HG03354 (cell line): ENCODE measurements around the gene ACBD4.
A peak's percentile ranks its signal among the peaks of the same experiment; 100 is the strongest.

ENCODE experiments used
- ATAC-seq: cut with Tn5 transposase; IDR thresholded peaks from one replicate; pipeline ENCODE4 v1.9.1; 2021; ENCODE audit warnings: mild to moderate bottlenecking; ENCODE audit not compliant: unreplicated experiment, poor library complexity, severe bottlenecking

Gene ACBD4

GRCh38 chr17:45135192-45135977, at the start of gene ACBD4:
ACBD4 (plus strand) TSS chr17:45135687; CDS start chr17:45136145, 458 bp downstream.
- ATAC-seq: peak; percentile 80

GRCh38 chr17:45086391-45086790, 49.1 kb upstream of the ACBD4 start:
- no peak for ATAC-seq

- no peak for ATAC-seq
These were observed 48.5 kb upstream of the ACBD4 start for GRCh38 chr17:45086865-45087503.

GRCh38 chr17:45087504-45087975, 47.9 kb upstream of the ACBD4 start:
- no peak for ATAC-seq

GRCh38 chr17:45087978-45088377, 47.5 kb upstream of the ACBD4 start:
- ATAC-seq: no peak

- no peak for ATAC-seq
These were observed 46.7 kb upstream of the ACBD4 start for GRCh38 chr17:45088741-45089140.

- ATAC-seq: no peak
These were observed 44.8 kb upstream of the ACBD4 start for GRCh38 chr17:45090711-45091110.

GRCh38 chr17:45091778-45092425, 43.6 kb upstream of the ACBD4 start:
- no peak for ATAC-seq

GRCh38 chr17:45092911-45093430, 42.5 kb upstream of the ACBD4 start:
- ATAC-seq: no peak

- ATAC-seq: no peak
These were observed 41.9 kb upstream of the ACBD4 start for GRCh38 chr17:45093444-45094110.

GRCh38 chr17:45096141-45096540, 39.3 kb upstream of the ACBD4 start:
- no peak for ATAC-seq

- ATAC-seq: no peak
These were observed 38.6 kb upstream of the ACBD4 start for GRCh38 chr17:45096926-45097325.

GRCh38 chr17:45098081-45098868, 37.2 kb upstream of the ACBD4 start:
- no peak for ATAC-seq

- peak; percentile 49 for ATAC-seq
These were observed 36.4 kb upstream of the ACBD4 start for GRCh38 chr17:45098869-45099616.

- ATAC-seq: no peak
These were observed 34.0 kb upstream of the ACBD4 start for GRCh38 chr17:45101546-45101882.

GRCh38 chr17:45101883-45102811, 33.3 kb upstream of the ACBD4 start:
- ATAC-seq: no peak

GRCh38 chr17:45102856-45103255, 32.6 kb upstream of the ACBD4 start:
- ATAC-seq: no peak
